Right atrium auricular region (tissue), 2 donors: Measurements from ENCODE around the gene DFFA. TPM values are rescaled to one million over a fixed set of nuclear protein-coding genes. Genes with fewer than 3 reads are reported as not detected.

ENCODE experiments used
- DNase-seq: peaks from one replicate; pipeline ENCODE4 v3.0.0-alpha.2; 2019; ENCODE audit warnings: low spot score
- H3K27ac ChIP-seq, 2 donors: fragments of 200-600 bp; sonication (generic); 1 replicate in 1 of 2; 2 replicates in 1 of 2; pipeline ENCODE4 v1.5.1; 2016 to 2019
- H3K27me3 ChIP-seq, 2 donors: fragments of 200-600 bp; sonication (generic); one replicate each; pipeline versions ENCODE4 v1.5.1 to v1.6.0; 2017 to 2019
- H3K36me3 ChIP-seq: fragments of 200-600 bp; sonication (generic); one replicate; pipeline ENCODE4 v1.5.1; 2016
- H3K4me1 ChIP-seq, 2 donors: fragments of 200-600 bp; sonication (generic); one replicate each; pipeline versions ENCODE4 v1.5.1 to v1.6.0; 2017 to 2019
- H3K4me3 ChIP-seq, 2 donors: fragments of 200-600 bp; sonication (generic); 1 replicate in 1 of 2; 2 replicates in 1 of 2; pipeline ENCODE4 v1.5.1; 2017 to 2019; ENCODE audit warnings: mild to moderate bottlenecking in 1 of 2, moderate library complexity in 1 of 2
- H3K9me3 ChIP-seq, 2 donors: fragments of 200-600 bp; sonication (generic); one replicate each; pipeline ENCODE4 v1.5.1; 2019
- total RNA-seq, 2 donors: library from RNA; depleted of rRNA; stranded (reverse); fragments of >200 nt; gene quantifications; one replicate each; pipeline ENCODE4 v1.1.0, GENCODE V29; 2016
- TF ChIP-seq, protein P1 (sequence below), 2 donors: fragments of 200-600 bp; sonication (generic); IDR thresholded peaks; one replicate each; pipeline ENCODE4 v1.5.1; 2019; ENCODE audit warnings: antibody characterized with exemption in 2 of 2

The DFFA gene
- total RNA-seq, 2 donors from 2014 or later: 17.6 to 19.0 TPM

DNA sequence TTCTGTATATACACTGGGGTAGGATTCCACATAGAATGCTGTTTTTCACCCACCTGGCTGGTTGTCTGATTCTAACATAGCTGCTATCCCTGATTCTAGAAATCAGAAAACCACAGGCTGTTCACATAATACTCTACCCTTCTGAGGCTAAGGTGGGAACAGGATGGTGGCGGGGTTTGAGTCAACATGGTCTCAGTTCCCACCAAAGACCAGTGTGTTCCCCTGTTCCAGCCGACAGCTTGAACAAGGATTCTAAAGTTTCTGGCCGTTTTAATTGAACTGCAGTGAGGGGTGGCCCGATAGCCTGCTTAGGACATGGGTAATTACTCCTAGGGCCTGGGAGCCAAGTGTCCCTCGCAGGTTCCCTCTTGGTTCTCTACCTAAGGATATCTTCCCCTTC is 40.9 kb upstream of the DFFA start:
- Histone ChIP-seq H3K36me3 (no peaks in the 10 kb centered on the region), H3K4me1 (peaks cover 0 to 42% of the 10 kb centered on the region in 2 donors), H3K27me3 (no peaks in the 10 kb centered on the region), H3K4me3 (no peak overlapping the region), H3K9me3 (no peaks in the 10 kb centered on the region), H3K27ac (no peak overlapping the region)
- TF ChIP-seq, protein P1, sequence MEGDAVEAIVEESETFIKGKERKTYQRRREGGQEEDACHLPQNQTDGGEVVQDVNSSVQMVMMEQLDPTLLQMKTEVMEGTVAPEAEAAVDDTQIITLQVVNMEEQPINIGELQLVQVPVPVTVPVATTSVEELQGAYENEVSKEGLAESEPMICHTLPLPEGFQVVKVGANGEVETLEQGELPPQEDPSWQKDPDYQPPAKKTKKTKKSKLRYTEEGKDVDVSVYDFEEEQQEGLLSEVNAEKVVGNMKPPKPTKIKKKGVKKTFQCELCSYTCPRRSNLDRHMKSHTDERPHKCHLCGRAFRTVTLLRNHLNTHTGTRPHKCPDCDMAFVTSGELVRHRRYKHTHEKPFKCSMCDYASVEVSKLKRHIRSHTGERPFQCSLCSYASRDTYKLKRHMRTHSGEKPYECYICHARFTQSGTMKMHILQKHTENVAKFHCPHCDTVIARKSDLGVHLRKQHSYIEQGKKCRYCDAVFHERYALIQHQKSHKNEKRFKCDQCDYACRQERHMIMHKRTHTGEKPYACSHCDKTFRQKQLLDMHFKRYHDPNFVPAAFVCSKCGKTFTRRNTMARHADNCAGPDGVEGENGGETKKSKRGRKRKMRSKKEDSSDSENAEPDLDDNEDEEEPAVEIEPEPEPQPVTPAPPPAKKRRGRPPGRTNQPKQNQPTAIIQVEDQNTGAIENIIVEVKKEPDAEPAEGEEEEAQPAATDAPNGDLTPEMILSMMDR (IDR thresholded peaks at IDR 0.05): no peak
- no peak for DNase-seq

DNA sequence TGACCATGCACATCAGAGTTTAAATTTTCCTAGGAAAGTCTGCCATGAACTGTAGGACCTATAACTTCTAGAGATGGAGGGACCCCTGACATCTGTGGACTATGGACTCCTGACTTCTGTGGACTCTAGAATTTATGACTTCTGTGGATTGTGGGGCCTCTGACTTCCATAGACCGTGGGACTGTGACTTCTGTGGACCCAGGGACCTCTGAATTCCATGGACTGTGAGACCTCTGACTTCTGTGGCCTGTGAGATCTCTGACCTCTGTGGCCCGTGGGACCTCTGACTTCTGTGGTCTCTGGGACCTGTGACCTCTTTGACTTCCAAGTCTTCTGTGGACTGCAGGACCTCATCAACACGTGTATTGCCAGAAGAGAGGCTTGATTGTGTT is 39.2 kb upstream of the DFFA start:
- Histone ChIP-seq H3K27ac (no peak overlapping the region), H3K4me1 (peaks cover 0 to 41% of the 10 kb centered on the region in 2 donors)

DNA sequence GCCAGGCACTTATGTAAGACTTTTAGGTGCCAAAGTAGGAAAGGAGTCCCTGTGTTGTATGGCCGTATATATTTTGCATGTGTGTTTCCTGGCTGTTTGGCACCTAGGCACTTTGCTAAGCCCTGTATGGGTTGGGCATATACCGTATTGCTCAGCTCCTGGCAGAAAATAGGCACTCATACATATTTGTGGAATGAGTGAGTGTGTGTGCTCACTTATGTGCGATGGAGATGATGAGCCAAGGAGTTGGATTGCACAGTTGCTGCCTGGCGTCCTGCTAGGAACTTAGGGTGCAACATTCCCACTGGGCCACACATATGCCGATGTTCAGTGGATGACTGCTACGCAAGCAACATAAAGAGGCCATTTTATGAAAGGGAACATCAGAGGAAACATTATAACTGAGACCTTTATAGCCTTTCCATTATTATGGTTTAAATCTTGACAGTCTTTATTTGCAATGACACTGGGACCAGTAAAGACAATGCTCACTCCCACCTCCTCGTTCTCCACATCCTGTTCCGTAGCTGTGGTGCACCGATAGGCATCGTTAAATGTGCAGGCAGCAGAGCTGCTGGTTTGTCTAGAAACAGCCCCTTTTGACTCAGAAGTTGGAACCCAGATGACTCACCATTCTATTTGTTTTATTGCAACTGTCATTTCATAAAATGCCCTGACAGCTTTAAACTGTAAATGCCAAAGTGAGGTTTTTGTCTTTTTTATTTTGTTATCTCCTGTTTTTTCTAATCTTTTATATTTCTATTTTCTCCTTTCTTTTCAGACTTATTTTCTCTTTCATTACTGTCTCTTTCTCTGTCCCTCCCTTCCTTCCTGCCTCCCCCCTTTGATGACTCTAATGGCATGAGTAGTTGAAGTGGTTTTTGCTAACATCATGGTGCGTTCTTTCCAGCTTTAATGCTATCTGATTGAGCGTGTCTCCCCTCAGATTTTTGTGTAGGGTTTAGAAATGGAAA is 38.5 kb upstream of the DFFA start:
- Histone ChIP-seq H3K27me3 (no peaks in the 10 kb centered on the region), H3K4me1 (peaks cover 0 to 35% of the 10 kb centered on the region in 2 donors), H3K27ac (no peak overlapping the region), H3K36me3 (no peaks in the 10 kb centered on the region), H3K9me3 (no peaks in the 10 kb centered on the region), H3K4me3 (no peak overlapping the region)
- TF ChIP-seq, protein P1 (IDR thresholded peaks at IDR 0.05): no peak
- no peak for DNase-seq

More for the DNA sequence above, 39.2 kb upstream of the DFFA start:
- no peak for DNase-seq
- no peaks in the 10 kb centered on the region for H3K36me3 ChIP-seq
- H3K9me3 ChIP-seq: no peaks in the 10 kb centered on the region
- no peak overlapping the region for H3K4me3 ChIP-seq
- TF ChIP-seq, protein P1 (IDR thresholded peaks at IDR 0.05): no peak
- H3K27me3 ChIP-seq: no peaks in the 10 kb centered on the region

DNA sequence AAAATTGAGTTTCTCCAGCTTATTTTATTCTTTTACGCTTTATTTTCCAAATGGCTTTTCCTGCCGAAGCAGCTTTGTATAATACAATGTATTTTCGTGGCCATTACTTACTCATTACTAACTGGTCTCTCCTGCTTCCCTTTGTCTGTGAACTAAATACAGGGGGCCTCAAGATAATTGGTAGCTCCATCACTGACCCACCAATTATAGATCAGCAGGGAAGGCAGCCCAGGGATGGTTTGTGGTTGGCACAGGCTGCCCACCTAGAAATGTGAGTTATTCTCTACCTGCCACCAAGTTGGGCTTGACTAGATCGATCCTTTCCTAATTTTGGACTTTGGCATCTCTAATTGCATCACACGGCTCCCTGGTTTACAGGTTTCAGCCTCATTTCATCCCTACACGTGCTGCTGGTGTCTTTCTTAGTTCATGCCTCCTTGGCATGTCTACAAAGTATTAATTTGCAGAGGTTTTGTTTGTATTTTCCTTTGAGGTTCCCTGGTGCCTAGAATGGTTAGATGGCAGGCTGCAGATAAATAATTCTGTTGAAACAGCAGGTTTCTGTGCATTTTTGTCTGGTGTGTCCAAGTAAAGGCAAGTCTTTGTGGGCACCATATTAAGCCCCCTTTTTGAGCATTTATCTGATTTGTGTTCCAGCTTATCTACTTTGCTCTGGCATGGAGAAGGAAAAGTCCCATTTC is 37.6 kb upstream of the DFFA start:
- no peak overlapping the region for H3K27ac ChIP-seq

DNA sequence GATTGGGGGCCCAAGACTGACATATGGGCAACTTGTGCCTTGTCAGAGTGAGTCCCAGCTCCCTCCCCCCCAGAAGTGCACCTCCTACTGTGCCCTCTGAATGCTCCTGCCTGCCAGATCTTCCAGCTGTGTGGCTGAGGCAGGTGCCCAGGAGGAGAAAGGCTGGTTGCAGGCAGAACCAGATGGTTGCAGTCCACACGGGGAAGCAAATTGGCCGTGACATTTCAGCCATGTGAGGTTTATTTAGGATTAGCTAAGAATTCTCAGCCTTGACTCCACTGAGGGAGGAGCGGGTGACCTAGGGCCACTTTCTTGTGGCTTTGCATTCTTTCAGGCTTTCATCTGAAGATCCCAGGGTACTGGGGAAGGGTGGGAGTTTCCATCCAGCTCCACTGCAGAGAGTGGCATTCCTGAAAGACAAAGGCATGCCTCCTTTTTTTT is 36.2 kb upstream of the DFFA start:
- H3K4me1 ChIP-seq: peaks cover 0 to 35% of the 10 kb centered on the region in 2 donors
- no peak overlapping the region for H3K27ac ChIP-seq
- no peaks in the 10 kb centered on the region for H3K27me3 ChIP-seq
- no peak overlapping the region for H3K4me3 ChIP-seq
- H3K9me3 ChIP-seq: no peaks in the 10 kb centered on the region
- no peaks in the 10 kb centered on the region for H3K36me3 ChIP-seq
- TF ChIP-seq, protein P1 (IDR thresholded peaks at IDR 0.05): no peak
- no peak for DNase-seq

More for the DNA sequence above, 37.6 kb upstream of the DFFA start:
- no peak overlapping the region for H3K4me3 ChIP-seq
- no peaks in the 10 kb centered on the region for H3K9me3 ChIP-seq
- DNase-seq: no peak
- TF ChIP-seq, protein P1 (IDR thresholded peaks at IDR 0.05): no peak
- peaks cover 0 to 35% of the 10 kb centered on the region in 2 donors for H3K4me1 ChIP-seq
- H3K36me3 ChIP-seq: no peaks in the 10 kb centered on the region
- H3K27me3 ChIP-seq: no peaks in the 10 kb centered on the region
